Ectodermal cell (in vitro differentiated cells): ENCODE data around the gene PGAM2.

Experiments
- H3K27ac ChIP-seq: 2 replicates; pipeline ENCODE4 v1.7.0; 2013; ENCODE audit warnings: mild to moderate bottlenecking, low read depth, low read length; ENCODE audit not compliant: insufficient read depth, poor library complexity, severe bottlenecking
- H3K27me3 ChIP-seq: 2 replicates; pipeline ENCODE4 v1.7.0; 2013; ENCODE audit warnings: mild to moderate bottlenecking, low read length; ENCODE audit not compliant: insufficient read depth, control insufficient read depth, poor library complexity, severe bottlenecking
- H3K36me3 ChIP-seq: one replicate; pipeline ENCODE4 v1.7.0; 2013; ENCODE audit warnings: low read length; ENCODE audit not compliant: control insufficient read depth, insufficient read depth
- H3K4me1 ChIP-seq: one replicate; pipeline ENCODE4 v1.7.0; 2013; ENCODE audit warnings: low read length; ENCODE audit not compliant: control insufficient read depth, insufficient read depth
- H3K4me3 ChIP-seq: 2 replicates; pipeline ENCODE4 v1.7.0; 2013; ENCODE audit warnings: low read depth, low read length, control low read depth; ENCODE audit not compliant: insufficient read depth
- H3K9me3 ChIP-seq: 2 replicates; pipeline ENCODE4 v1.7.0; 2013; ENCODE audit warnings: mild to moderate bottlenecking, low read length, moderate library complexity; ENCODE audit not compliant: control insufficient read depth
- WGBS, 2 experiments: methylation state at CpG; one replicate each; pipeline ENCODE4 v1.1.7; 2013; ENCODE audit warnings: missing lambda C conversion rate in 2 of 2; 5-methylcytosine and 5-hydroxymethylcytosine counted together

Gene PGAM2

DNA sequence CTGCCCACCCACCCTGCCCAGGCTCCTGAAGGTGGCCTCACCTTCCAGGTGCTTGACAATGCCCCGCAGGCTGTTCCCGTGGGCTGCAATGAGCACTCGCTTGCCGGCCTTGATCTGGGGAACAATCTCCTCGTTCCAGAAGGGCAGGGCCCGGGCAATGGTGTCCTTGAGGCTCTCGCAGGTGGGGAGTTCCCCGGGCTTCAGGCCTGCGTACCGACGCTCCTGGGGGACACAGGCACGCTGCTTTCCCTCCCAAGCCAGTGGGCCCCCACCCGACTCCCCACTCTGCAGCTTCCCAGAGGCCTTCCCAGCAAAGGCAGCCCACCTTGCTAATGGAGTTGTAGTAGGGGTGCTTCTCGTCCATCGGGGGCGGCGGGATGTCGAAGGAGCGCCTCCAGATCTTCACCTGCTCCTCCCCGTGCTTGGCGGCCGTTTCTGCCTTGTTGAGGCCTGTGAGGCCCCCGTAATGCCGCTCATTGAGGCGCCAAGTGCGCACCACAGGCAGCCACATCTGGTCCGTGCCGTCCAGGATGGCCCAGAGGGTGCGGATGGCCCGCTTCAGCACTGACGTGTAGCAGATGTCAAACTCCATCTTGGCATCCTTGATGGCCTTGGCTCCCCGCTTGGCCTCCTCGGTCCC, 456 bp downstream of the PGAM2 start:
- Histone ChIP-seq H3K9me3 (no peaks in the 10 kb centered on the region), H3K27me3 (no peaks in the 10 kb centered on the region), H3K4me3 (peak overlapping the region; percentile 13), H3K36me3 (no peaks in the 10 kb centered on the region), H3K27ac (no peak overlapping the region), H3K4me1 (peaks cover 27% of the 10 kb centered on the region)
- 79% methylated on average over 33 of the region's 33 CpGs for WGBS, 2 experiments

- peaks cover 7% of the 10 kb centered on the region for H3K36me3 ChIP-seq
Measured at GRCh38 chr7:44063894-44064651, 1.3 kb downstream of the PGAM2 start.

GRCh38 chr7:44063547-44063893, 1.8 kb downstream of the PGAM2 start:
- Histone ChIP-seq H3K27me3 (no peaks in the 10 kb centered on the region), H3K9me3 (no peaks in the 10 kb centered on the region), H3K36me3 (peaks cover 13% of the 10 kb centered on the region), H3K4me1 (peaks cover 27% of the 10 kb centered on the region), H3K27ac (peak overlapping the region; percentile 44), H3K4me3 (peak overlapping the region; percentile 29)
- 24 to 25% methylated on average over 10 of the region's 10 CpGs for WGBS, 2 experiments

More at GRCh38 chr7:44063894-44064651, 1.3 kb downstream of the PGAM2 start:
- Histone ChIP-seq H3K4me3 (peak overlapping the region; percentile 29), H3K4me1 (peaks cover 27% of the 10 kb centered on the region), H3K9me3 (no peaks in the 10 kb centered on the region), H3K27me3 (no peaks in the 10 kb centered on the region), H3K27ac (peak overlapping the region; percentile 44)
- 30 to 31% methylated on average over 16 of the region's 16 CpGs for WGBS, 2 experiments

DNA sequence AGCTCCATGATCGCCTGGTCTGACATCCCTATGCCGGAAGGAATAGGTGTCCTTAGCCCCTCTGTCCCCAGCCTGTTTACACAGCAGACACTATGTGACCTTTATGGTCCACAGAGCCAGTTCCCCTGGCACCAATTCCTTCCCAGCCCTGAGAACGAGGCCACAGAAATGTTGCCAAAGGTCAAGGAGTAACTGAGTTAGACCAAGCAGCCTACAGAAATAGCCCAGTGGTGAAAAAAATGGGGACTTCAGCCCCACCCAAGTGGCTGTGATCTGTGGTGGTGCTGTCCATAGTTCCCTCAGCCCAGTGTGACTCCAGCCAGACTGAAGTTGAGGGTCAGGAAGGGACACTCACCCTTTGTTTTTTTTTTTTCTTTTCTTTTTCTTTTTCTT, 2.5 kb downstream of the PGAM2 start:
- Histone ChIP-seq H3K9me3 (no peaks in the 10 kb centered on the region), H3K36me3 (peaks cover 14% of the 10 kb centered on the region), H3K4me1 (peaks cover 27% of the 10 kb centered on the region), H3K4me3 (no peak overlapping the region), H3K27me3 (no peaks in the 10 kb centered on the region), H3K27ac (no peak overlapping the region)
- 95 to 96% methylated on average over 3 of the region's 3 CpGs for WGBS, 2 experiments

DNA sequence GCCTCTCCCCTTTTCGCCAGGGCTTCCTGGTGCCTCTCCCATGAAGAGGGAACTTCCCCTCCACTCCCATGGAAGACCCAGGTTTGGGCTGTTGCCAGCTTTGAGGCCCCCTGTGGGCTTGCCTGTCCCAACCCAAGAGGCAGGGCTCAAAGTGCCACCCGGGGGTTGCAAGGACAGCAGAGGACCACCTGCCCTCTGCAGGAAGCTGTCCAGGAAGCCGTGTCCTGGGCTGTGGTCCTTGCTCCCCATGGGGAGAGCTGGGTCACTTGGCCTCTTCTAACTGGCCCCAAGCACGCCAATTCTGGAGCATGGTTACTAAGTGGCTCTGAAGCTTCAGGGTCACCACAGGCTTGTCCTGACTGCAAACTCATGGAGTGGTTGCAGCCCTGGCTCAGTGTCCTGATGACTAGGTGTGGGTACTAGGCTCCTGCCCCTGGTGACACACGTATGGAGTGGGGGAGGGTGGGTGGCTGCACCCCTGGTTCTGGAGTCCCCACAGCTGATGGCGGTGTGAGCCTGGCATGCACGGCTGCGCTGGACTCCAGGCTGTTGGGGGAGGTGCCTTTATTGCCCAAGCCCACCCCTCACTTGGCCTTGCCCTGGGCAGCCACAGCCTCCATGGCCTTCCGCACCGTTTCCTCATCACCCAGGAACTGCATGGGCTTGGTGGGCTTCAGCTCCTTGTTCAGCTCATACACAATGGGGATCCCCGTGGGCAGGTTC, 3.0 kb downstream of the PGAM2 start:
- 94 to 95% methylated on average over 11 of the region's 11 CpGs for WGBS, 2 experiments
- H3K27me3 ChIP-seq: no peaks in the 10 kb centered on the region
- H3K36me3 ChIP-seq: peaks cover 17% of the 10 kb centered on the region
- no peaks in the 10 kb centered on the region for H3K9me3 ChIP-seq
- no peak overlapping the region for H3K4me3 ChIP-seq
- peaks cover 27% of the 10 kb centered on the region for H3K4me1 ChIP-seq
- no peak overlapping the region for H3K27ac ChIP-seq

GRCh38 chr7:44061645-44062179, 3.7 kb downstream of the PGAM2 start:
- Histone ChIP-seq H3K4me3 (no peak overlapping the region), H3K27me3 (no peaks in the 10 kb centered on the region), H3K27ac (no peak overlapping the region), H3K9me3 (no peaks in the 10 kb centered on the region), H3K4me1 (peaks cover 27% of the 10 kb centered on the region), H3K36me3 (peaks cover 23% of the 10 kb centered on the region)
- 91 to 95% methylated on average over 8 of the region's 8 CpGs for WGBS, 2 experiments

DNA sequence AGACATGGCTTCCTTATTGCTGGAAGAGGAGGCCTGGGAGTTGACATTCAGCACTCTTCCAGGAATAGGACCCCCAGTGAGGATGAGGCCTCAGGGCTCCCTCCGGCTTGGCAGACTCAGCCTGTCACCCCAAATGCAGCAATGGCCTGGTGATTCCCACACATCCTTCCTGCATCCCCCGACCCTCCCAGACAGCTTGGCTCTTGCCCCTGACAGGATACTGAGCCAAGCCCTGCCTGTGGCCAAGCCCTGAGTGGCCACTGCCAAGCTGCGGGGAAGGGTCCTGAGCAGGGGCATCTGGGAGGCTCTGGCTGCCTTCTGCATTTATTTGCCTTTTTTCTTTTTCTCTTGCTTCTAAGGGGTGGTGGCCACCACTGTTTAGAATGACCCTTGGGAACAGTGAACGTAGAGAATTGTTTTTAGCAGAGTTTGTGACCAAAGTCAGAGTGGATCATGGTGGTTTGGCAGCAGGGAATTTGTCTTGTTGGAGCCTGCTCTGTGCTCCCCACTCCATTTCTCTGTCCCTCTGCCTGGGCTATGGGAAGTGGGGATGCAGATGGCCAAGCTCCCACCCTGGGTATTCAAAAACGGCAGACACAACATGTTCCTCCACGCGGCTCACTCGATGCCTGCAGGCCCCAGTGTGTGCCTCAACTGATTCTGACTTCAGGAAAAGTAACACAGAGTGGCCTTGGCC, 4.3 kb downstream of the PGAM2 start:
- Histone ChIP-seq H3K4me1 (peaks cover 21% of the 10 kb centered on the region), H3K4me3 (no peak overlapping the region), H3K36me3 (peaks cover 29% of the 10 kb centered on the region), H3K27me3 (no peaks in the 10 kb centered on the region), H3K27ac (no peak overlapping the region), H3K9me3 (no peaks in the 10 kb centered on the region)
- 95% methylated on average over 8 of the region's 8 CpGs for WGBS, 2 experiments

DNA sequence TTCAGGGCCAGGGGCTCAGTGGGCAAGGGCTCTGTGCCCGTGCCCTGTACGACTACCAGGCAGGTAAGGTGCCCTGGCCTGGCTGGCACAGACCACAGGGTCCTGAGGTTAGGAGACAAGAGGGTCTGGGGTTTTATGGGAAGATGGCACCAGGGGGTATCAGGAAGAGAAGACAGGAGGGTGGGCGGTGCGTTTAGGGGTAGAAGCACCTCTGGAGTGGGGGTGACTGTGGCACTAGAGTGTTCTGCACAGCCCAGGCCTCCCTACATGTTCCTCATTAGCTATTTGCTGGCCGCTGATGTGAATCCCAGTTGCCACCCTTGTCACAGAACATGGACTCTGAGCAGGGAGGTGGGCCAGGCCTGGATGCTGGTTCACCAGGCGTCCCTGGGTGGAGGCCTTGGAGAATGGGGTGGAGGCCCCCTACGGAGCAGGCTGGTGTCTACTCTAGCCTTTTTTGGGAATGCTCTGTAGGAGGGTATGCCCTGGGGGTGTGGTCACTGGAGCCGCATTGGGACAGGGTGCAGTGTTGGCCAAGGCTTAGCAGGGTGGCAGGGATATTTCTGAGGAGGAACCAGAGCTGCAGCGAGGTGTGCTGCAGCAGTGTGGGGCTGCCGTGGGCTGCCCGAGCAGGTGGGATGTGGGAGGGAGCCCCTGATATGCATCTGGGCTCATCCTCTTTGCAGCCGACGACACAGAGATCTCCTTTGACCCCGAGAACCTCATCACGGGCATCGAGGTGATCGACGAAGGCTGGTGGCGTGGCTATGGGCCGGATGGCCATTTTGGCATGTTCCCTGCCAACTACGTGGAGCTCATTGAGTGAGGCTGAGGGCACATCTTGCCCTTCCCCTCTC, 5.0 kb downstream of the PGAM2 start:
- no peak overlapping the region for H3K27ac ChIP-seq
- H3K27me3 ChIP-seq: no peaks in the 10 kb centered on the region
- 93 to 94% methylated on average over 21 of the region's 21 CpGs for WGBS, 2 experiments
- H3K4me3 ChIP-seq: no peak overlapping the region
- peaks cover 13% of the 10 kb centered on the region for H3K4me1 ChIP-seq
- no peaks in the 10 kb centered on the region for H3K9me3 ChIP-seq
- peaks cover 30% of the 10 kb centered on the region for H3K36me3 ChIP-seq
